ELR (cell line): Measurements from ENCODE around the gene EFEMP1.
"Not testable (repeated sequence)": the region's sequence is repeated elsewhere in the genome, so short reads cannot be mapped to it uniquely, and the experiment has no call there.

Experiments
- DNase-seq: peaks from one replicate; pipeline ENCODE4 v3.0.0-alpha.2; 2015; ENCODE audit warnings: low read depth

Gene EFEMP1

DNA sequence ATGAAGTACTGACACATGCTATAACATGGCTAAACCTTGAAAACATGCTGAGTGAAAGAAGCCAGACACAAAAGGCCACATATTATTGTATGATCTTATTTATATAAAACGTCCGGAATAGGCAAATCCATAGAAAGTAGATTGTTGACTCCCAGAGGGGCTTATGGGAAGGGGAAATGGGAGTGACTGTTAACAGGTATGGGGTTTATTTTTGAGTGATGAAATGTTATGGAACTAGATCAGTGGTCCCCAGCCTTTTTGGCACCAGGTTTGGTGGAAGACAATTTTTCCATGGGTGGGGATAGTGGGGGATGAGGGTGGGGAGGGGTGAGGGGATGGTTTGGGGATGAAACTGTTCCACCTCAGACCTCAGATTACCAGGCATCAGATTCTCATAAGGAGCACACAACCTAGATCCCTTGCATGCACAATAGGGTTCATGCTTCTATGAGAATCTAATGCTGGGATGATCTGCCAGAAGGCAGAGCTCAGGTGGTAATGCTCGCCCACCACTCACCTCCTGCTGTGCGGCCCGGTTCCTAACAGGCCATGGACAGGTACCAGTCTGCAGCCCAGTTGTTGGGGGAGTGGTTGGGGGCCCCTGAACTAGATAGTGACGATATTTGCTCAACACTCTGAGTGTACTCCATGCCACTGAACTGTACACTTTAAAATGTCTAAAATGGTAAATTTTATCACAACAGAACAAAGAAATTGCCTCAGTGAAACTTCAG lies 59.1 kb downstream of the EFEMP1 start:
- DNase-seq = no peak

DNA sequence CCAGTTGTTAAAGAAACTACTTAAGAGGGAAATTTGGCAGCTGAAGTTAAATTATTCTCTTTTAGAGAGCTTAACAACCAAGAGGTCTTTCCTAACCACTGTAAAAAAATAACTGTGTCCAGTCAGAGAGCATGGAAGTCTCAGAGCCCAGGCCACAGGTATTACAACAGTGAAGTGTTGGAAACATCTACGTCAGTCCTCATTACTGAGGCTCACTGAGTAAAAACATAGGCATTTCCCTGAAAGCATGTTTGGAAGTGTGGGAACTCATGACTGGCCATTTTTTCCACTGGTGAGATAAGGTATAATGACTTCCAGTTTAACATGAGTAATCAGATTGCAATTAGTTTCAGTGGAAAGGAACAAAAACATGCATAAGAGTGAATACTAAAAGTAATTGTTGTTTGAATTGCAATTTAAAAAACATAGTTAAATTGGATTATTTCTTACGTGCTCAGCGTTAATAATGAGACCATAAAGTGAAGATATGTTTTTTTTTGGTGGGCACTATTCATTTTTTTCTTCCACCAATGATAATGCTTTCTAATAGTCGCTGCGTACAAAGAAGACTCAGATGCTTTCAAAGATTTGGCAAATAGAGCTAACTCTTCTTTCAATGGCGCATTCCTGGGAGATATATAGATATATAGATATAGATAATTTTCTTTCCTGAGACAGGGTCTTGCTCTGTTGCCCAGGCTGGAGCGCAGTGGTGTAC lies 60.8 kb downstream of the EFEMP1 start:
- DNase-seq = peak; percentile 99

DNA sequence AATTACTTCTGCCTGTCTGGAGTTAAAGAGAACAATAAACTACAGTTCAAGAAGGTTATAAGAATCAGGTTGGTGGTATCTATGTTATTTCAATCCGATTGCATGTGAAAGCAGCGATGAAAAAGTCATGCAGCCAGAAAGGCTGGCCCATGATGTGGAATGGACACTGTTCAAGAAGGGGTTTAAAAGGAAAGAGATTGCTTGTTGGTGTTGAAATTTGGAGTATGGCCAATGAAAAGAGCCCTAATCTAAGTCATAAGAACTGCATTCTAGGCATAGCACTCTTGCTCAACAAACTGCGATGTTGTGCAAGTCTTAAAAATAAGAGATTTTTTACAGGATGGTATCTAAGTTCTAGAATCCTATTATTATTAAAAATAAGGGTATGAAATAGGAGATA lies 61.3 kb downstream of the EFEMP1 start:
- DNase-seq = peak; percentile 92

DNA sequence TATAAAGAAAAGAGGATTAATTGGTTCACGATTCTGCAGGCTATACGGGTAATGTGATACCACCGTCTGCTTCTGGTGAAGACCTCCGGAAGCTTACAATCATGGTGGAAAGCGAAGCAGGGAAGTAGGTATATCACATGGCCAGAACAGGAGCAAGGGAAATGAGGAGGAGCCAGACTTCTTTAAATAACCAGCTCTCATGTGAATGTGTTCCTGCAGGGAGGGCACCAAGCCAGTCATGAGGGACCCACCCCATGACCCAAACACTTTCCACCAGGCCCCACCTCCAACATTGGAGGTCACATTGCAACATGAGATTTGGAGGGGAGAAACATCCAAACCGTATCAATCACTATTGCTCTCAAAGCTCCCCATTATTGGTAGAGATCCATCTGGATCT lies 61.8 kb downstream of the EFEMP1 start:
- no peak for DNase-seq

DNA sequence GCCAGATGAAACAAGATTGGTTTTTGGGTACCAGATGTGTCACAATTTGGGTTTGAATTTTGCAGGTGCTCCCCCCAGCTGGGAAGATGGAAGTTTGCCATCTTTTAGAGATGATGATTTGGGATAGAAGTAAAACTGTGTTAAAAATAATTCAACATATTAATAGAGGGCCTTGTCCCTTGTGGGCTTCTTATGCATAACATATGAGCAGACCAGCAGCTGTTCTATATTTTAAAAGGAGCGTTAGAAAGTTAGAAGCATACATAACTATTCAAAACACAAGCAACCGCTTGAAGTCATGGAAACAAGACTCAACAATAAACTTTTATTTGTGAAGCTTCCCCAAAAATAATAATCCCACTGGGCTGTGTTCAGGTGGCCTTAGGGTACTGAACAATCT lies 62.8 kb downstream of the EFEMP1 start:
- no peak for DNase-seq

DNA sequence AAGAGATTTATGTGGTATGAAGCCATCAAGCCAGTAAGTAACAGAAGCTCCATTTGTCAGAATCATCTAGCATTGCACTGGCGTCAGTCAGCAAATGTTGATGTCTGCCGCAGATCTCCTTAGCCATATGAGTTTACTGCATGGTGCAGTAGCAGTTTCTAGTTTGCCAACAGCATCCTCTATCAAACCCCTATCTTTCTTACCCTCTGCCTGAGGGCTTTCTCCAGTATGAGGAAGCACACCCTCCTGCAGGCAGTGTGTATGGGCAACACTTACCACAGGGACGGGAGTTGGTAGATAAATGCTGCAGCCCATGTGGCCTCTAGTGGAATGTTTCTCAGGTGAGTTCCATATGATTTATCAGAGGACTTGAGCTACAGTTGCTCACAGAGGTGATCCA lies 63.7 kb downstream of the EFEMP1 start:
- DNase-seq = no peak

GRCh38 chr2:55857766-55858165 lies 65.8 kb downstream of the EFEMP1 start:
- no peak for DNase-seq

GRCh38 chr2:55856936-55857335 lies 66.6 kb downstream of the EFEMP1 start:
- DNase-seq = peak; percentile 69

DNA sequence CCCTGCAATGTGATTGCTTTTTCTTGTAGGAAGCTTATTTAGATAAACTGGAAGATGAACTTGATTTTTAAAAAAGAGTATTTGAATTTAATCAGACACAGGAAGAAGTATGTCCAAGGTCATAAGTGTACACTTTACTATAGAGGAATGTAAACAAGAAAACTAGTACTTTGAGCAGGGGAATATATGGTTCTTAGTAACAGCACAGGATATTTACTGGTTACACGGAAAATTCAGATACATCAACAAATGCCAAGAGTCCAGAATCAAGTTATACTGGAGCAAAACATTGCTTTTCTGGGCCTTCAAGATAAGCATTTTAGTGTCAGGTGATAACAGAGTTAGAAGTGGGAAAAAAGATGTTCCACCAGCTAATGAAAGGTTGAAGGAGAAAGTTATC lies 75.5 kb downstream of the EFEMP1 start:
- no peak for DNase-seq

DNA sequence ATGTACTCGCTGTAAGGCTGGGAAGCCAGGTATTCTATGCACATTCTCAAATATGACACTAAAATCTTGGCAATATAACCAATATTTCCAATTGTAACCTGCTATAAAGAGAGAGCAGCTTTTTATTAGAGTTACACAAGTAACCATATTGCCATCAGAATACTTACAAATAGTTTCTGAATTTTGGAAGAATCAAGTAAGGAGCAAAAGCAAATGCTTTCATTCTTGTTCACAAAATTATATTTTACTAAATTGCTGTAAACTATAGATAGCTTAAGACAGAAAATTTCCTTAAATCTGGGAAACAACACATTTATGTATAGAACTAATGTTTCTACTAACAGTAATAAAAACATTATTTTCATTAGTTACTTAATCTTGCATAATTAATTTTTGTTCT lies 77.2 kb downstream of the EFEMP1 start:
- no peak for DNase-seq

GRCh38 chr2:55844986-55845385 lies 78.6 kb downstream of the EFEMP1 start:
- no peak for DNase-seq

GRCh38 chr2:55843994-55844345 lies 79.6 kb downstream of the EFEMP1 start:
- no peak for DNase-seq

DNA sequence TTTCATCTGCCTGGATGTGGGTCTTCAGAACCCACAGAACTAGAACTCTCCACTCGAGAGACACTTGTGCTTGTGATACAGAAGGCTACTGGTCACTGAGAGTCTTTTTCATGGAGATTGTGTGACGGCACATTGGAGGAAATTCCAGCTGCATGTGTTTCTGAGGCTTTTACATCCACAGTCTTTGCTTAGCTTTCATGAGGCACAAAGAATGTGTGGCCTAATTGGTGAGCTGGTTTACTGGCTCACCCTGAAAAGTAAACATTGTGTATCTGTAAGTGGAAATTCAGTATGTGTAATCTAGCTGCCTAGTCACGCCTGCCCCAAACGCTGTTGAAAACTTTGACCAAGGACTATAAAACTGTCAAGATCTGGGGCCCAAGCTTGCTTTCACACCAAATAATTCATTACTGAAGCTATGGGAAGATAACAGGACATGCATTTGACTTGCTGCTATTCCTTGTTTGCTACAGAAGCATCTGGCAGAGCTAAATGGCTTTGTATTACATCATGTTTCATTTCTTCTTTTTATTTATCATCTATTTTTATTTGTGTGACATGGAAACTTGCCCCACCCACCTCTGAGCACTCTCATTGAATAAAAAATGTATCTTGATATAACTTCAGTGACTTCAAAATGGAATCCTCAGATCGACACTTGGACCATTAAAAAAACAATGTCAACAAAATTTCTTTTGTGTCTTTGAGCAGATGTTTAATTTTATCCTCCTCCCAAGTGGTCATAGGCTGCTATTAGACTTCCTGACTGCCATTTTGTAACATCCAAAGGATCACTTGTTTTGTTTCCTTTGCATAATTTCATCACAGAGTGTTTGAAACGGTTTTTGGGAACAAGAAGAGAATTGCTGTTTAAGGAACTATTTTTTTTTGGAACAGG lies 80.2 kb downstream of the EFEMP1 start:
- DNase-seq = peak; percentile 96

- peak; percentile 75 for DNase-seq
Measured at GRCh38 chr2:55842046-55842445, 81.5 kb downstream of the EFEMP1 start.

DNA sequence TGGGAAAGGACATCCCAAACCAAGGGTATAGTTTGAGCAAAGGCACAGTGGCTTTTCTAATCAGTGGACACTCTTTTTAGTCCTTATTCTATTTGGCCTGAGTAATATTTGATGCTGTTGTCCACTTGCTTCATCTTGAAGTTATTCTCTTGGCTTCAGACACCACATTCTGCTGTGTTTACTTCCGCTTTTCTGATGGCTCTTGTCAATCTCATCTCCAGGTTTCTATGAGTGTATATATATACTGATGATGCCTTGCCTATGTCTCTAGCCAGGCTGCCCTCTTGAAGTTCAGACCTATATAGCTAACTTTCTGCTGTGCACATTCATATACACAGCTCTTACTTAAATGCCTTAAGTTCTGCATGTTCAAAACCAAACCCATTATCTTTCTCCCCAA lies 83.1 kb downstream of the EFEMP1 start:
- no peak for DNase-seq

DNA sequence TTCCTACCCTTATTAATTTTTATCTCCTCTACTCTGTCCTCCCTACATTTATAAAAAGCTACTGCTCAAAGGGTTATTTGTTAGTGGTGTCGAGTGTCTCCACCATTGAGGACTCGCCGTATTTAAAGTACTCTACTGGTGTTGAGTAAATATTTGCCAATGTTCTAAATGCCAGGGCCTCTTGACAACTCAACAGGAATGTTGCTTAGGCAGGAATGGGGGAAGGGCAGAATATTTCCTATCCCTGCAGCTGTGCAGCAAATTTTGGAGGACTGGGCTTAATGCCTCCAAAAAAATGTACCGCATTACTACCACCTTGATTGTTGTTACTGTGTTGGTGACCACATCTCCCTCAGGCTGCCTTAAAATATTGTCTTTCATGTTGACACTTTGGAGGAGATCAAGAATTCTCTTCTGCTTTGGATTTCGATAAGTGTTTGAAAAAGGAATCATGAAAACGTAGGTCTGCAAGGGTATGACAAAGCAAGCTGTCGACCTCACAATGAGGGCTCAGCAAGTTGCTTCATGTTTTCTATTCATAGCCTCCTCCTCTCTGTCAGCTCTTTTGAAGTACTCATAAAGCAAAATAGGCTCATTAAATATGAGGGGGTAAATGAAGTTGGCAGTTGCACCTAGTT lies 84.3 kb downstream of the EFEMP1 start:
- no peak for DNase-seq

GRCh38 chr2:55838653-55839052 lies 84.9 kb downstream of the EFEMP1 start:
- no peak for DNase-seq

GRCh38 chr2:55838117-55838516 lies 85.5 kb downstream of the EFEMP1 start:
- DNase-seq = not testable (repeated sequence)

DNA sequence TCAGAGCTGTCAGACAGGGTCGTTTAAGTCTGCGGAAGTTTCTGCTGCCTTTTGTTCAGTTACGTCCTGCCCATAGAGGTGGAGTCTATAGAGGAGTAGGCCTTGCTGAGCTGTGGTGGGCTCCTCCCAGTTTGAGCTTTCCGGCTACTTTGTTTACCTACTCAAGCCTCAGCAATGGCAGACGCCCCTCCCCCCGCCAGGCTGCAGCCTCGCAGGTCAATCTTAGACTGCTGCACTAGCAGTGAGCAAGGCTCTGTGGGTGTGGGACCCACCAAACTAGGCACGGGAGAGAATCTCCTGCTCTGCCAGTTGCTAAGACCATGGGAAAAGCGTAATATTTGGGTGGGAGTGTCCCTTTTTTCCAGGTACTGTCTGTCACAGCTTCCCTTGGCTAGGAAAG lies 86.5 kb downstream of the EFEMP1 start:
- DNase-seq = no peak

DNA sequence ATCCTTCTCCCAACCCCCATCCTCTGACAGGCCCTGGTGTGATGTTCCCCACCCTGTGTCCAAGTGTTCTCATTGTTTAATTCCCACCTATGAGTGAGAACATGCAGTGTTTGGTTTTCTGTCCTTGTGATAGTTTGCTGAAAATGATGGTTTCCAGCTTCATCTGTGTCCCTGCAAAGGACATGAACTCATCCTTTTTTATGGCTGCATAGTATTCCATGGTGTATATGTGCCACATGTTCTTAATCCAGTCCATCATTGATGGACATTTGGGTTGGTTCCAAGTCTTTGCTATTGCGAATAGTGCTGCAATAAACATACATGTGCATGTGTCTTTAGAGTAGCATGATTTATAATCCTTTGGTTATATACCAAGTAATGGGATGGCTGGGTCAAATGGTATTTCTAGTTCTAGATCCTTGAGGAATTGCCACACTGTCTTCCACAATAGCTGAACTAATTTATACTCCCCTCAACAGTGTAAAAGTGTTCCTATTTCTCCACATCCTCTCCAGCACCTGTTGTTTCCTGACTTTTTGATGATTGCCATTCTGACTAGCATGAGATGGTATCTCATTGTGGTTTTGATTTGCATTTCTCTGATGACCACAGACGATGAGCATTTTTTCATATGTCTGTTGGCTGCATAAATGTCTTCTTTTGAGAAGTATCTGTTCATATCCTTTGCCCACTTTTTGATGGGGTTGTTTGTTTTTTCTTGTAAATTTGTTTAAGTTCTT lies 91.7 kb downstream of the EFEMP1 start:
- DNase-seq = peak; percentile 69

GRCh38 chr2:55827855-55828254 lies 95.7 kb downstream of the EFEMP1 start:
- peak; percentile 44 for DNase-seq

DNA sequence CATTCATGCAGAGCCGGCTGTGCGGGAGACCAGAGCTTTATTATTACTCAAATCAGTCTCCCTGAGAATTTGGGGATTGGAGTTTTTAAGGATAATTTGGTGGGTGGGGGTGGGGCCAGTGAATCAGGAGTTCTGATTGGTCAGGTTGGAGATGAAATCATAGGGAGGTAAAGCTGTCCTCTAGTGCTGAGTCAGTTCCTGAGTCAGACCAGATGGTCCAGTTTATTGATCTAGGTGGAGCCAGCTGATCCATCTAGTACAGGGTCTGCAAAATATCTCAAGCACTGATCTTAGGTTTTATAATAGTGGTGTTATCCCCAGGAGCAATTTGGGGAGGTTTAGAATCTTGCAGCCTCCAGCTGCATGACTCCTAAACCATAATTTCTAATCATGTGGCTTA lies 96.2 kb downstream of the EFEMP1 start:
- DNase-seq = peak; percentile 71
